SK-N-MC (cell line): ENCODE data around the gene TRMT1.

Experiments used
- EZH2 ChIP-seq: fragments of 200-600 bp; sonication (generic); IDR thresholded peaks from one replicate; pipeline ENCODE4 v1.6.1; 2017; ENCODE audit warnings: antibody characterized with exemption
- FOXP2 ChIP-seq: optimal IDR thresholded peaks from 2 replicates; pipeline ENCODE3; 2011; ENCODE audit warnings: mild to moderate bottlenecking, moderate library complexity; ENCODE audit not compliant: insufficient read depth; ENCODE audit errors: extremely low read length, control extremely low read depth
- POLR2AphosphoS5 ChIP-seq: IDR thresholded peaks from 2 replicates; pipeline ENCODE4 v1.6.1; 2012; ENCODE audit warnings: mild to moderate bottlenecking, low read depth, low read length, borderline replicate concordance

GRCh38 chr19:13104360-13104847, 12.1 kb downstream of the TRMT1 start:
- no peak for TF ChIP-seq EZH2
- TF ChIP-seq POLR2AphosphoS5: no peak
- TF ChIP-seq FOXP2: no peak
